Activated naive CD4-positive, alpha-beta T cell treated with anti-CD3 and anti-CD28 coated beads, Interleukin-2, amount 10 ng/mL, durations not matched to agents 7 days and 5 days (primary cell): Measurements from ENCODE around the gene PRKAR1B.

Experiments
- CTCF ChIA-PET: fragments of 350-600 bp; sonication (Branson Sonifier 250); formaldehyde crosslinking; loops from one replicate; lab custom pipeline; 2021; ENCODE audit warnings: antibody characterized with exemption; lab: Charles Lee
- DNase-seq: peaks from one replicate; pipeline ENCODE4 v3.0.0-alpha.2; 2020
- H3K27ac Mint-ChIP-seq: one replicate; pipeline ENCODE4 v1.8.0; 2021; ENCODE audit warnings: mild to moderate bottlenecking, moderate library complexity, mixed read lengths
- H3K27me3 Mint-ChIP-seq: one replicate; pipeline ENCODE4 v1.8.0; 2021; ENCODE audit warnings: mild to moderate bottlenecking, mixed read lengths
- H3K36me3 Mint-ChIP-seq: one replicate; pipeline ENCODE4 v1.8.0; 2021; ENCODE audit warnings: mixed read lengths
- H3K4me1 Mint-ChIP-seq: one replicate; pipeline ENCODE4 v1.8.0; 2021; ENCODE audit warnings: mixed read lengths
- H3K4me3 Mint-ChIP-seq: one replicate; pipeline ENCODE4 v1.8.0; 2021; ENCODE audit warnings: mild to moderate bottlenecking, moderate library complexity, mixed read lengths
- H3K9me3 Mint-ChIP-seq: one replicate; pipeline ENCODE4 v1.8.0; 2021; ENCODE audit warnings: mixed read lengths

PRKAR1B gene

GRCh38 chr7:582081-582835 lies 144.8 kb downstream of the PRKAR1B start:
- Mint-ChIP-seq H3K36me3 (peaks cover 29% of the 10 kb centered on the region), H3K9me3 (peaks cover 7% of the 10 kb centered on the region), H3K4me1 (peaks cover 41% of the 10 kb centered on the region), H3K4me3 (peak overlapping the region; percentile 48), H3K27ac (no peak overlapping the region), H3K27me3 (no peaks in the 10 kb centered on the region)
- CTCF ChIA-PET, result no interaction called here
- DNase-seq, result no peak

DNA sequence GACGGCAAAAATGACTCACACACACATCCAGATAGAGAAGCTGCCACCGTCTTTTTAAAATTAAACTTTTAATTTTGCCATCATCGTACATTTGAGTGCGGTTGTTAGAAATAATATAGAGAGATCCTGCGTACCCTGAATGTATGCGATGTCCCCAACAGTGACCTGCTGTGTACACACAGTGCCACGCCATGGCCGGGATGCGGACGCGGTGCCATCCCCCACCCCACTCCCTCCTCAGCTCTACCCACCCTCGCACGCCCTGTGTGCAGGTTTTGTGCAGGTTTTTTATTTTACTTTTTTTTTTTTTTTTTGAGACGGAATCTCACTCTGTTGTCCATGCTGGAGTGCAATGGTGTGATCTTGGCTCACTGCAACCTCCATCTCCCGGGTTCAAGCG lies 148.7 kb downstream of the PRKAR1B start:
- H3K4me1 Mint-ChIP-seq, result peaks cover 12% of the 10 kb centered on the region
- no peak overlapping the region for H3K27ac Mint-ChIP-seq
- DNase-seq, result no peak
- CTCF ChIA-PET, result no interaction called here
- no peaks in the 10 kb centered on the region for H3K27me3 Mint-ChIP-seq
- H3K9me3 Mint-ChIP-seq, result no peaks in the 10 kb centered on the region
- no peak overlapping the region for H3K4me3 Mint-ChIP-seq
- H3K36me3 Mint-ChIP-seq, result peaks cover 11% of the 10 kb centered on the region

- Mint-ChIP-seq H3K27me3 (no peaks in the 10 kb centered on the region), H3K9me3 (no peaks in the 10 kb centered on the region), H3K4me3 (no peak overlapping the region), H3K27ac (no peak overlapping the region), H3K4me1 (peaks cover 7% of the 10 kb centered on the region), H3K36me3 (peaks cover 11% of the 10 kb centered on the region)
- CTCF ChIA-PET, result no interaction called here
- no peak for DNase-seq
Observed at GRCh38 chr7:577741-578370, 149.2 kb downstream of the PRKAR1B start.

- H3K27ac Mint-ChIP-seq, result no peak overlapping the region
- H3K4me1 Mint-ChIP-seq, result peaks cover 4% of the 10 kb centered on the region
- no peaks in the 10 kb centered on the region for H3K9me3 Mint-ChIP-seq
- DNase-seq, result no peak
- CTCF ChIA-PET, result no interaction called here
- H3K4me3 Mint-ChIP-seq, result no peak overlapping the region
- H3K36me3 Mint-ChIP-seq, result peaks cover 11% of the 10 kb centered on the region
- no peaks in the 10 kb centered on the region for H3K27me3 Mint-ChIP-seq
Observed at GRCh38 chr7:577278-577665, 149.8 kb downstream of the PRKAR1B start.

DNA sequence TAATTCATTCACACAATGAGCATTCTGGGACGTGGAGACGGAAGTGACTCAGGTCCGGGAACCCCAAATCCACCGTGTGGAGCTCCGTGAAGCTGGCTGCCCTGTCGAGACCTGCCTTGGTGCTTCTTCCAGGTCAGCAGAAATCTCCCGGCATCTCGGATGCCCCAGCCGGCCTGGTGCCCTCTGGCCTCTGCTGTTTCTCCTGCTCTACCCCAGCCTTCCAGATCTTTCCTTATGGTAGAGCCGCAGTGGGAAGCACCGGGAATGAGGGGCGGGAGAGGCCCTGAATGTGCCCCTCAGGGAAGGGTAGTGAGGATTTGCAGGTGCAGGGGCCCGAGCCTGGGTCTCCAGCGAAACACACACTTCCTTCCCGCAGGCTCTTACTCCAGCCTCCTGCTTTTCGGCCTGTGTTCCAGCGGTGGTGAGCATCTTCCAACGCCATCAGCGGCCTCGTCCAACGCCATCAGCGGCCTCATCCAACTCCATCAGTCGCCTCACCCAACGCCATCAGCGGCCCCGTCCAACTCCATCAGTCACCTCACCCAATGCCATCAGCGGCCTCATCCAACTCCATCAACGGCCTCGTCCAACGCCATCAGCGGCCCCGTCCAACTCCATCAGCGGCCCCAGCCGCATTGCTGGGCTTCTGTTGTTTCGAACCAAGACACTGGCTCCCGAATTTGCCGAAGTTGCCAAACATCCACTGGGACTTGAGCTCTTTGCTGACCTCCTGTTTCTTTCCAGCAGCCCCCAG lies 150.4 kb downstream of the PRKAR1B start:
- H3K4me1 Mint-ChIP-seq, result peaks cover 4% of the 10 kb centered on the region
- no peak overlapping the region for H3K27ac Mint-ChIP-seq
- no peaks in the 10 kb centered on the region for H3K9me3 Mint-ChIP-seq
- H3K4me3 Mint-ChIP-seq, result no peak overlapping the region
- no peak for DNase-seq
- no peaks in the 10 kb centered on the region for H3K27me3 Mint-ChIP-seq
- CTCF ChIA-PET, result no interaction called here
- H3K36me3 Mint-ChIP-seq, result peaks cover 11% of the 10 kb centered on the region

GRCh38 chr7:575425-576366 lies 151.4 kb downstream of the PRKAR1B start:
- Mint-ChIP-seq H3K27ac (no peak overlapping the region), H3K27me3 (no peaks in the 10 kb centered on the region), H3K4me3 (no peak overlapping the region), H3K36me3 (peaks cover 10% of the 10 kb centered on the region), H3K9me3 (no peaks in the 10 kb centered on the region), H3K4me1 (no peaks in the 10 kb centered on the region)
- CTCF ChIA-PET, result no interaction called here
- DNase-seq, result no peak

- H3K4me1 Mint-ChIP-seq, result no peaks in the 10 kb centered on the region
- H3K36me3 Mint-ChIP-seq, result peaks cover 10% of the 10 kb centered on the region
- H3K27ac Mint-ChIP-seq, result no peak overlapping the region
- CTCF ChIA-PET, result no interaction called here
- no peaks in the 10 kb centered on the region for H3K27me3 Mint-ChIP-seq
- DNase-seq, result no peak
- H3K4me3 Mint-ChIP-seq, result no peak overlapping the region
- no peaks in the 10 kb centered on the region for H3K9me3 Mint-ChIP-seq
Observed at GRCh38 chr7:574661-575395, 152.3 kb downstream of the PRKAR1B start.

DNA sequence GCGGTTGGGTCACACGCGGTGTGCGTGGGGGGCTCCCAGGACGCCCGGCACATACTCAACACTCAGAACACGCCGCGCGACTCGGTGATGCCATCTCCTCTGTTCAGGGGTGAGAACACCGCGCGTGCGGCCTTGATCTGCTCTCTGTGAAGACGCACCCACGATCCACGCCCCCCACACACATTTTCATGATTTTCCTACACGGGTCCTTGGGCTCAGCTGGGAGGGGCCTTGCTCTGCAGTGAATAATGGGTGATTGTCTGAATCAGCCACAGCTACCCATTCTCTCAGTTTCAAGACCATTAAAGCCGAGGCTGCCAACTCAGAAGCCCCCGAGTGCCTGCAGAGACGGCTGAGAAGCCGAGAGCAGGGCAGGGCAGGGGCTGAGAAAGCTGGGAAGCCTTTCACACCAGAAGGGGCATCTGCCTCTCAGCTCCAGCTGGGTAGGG lies 153.1 kb downstream of the PRKAR1B start:
- no peaks in the 10 kb centered on the region for H3K9me3 Mint-ChIP-seq
- DNase-seq, result no peak
- H3K36me3 Mint-ChIP-seq, result peaks cover 10% of the 10 kb centered on the region
- H3K4me1 Mint-ChIP-seq, result no peaks in the 10 kb centered on the region
- H3K4me3 Mint-ChIP-seq, result no peak overlapping the region
- no peak overlapping the region for H3K27ac Mint-ChIP-seq
- CTCF ChIA-PET, result no interaction called here
- H3K27me3 Mint-ChIP-seq, result no peaks in the 10 kb centered on the region

DNA sequence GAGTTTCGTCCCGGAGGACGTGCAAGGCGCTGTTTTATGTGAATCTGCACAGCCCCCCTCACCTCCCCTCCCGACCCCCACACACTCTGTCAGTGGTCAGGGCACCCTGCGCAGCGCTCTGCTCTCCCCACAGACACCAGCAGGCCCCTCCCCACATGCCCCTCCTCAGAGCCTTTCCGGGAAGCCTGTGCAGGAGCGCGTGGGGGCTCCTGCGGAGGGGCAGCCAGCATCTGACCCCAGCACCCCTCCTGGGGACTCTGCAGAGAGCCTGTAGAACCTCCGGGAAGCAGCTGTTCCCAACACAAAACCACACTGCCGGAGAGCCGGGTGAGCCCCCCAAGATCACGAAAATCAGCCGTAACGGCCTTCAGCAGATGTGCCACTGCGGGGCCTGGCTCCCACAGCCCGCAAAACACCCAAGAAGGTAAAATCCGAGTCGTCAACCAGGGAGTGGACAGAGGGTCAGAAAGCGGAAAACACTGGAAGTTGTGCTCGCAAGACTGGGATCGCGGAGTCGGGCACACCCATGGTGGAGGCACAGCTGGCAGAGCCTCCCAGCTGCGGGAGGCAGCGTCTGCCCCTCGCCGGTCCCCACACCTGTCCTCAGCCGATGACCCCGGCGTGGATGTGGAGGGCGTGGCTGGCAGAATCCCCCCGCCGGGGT lies 153.7 kb downstream of the PRKAR1B start:
- H3K9me3 Mint-ChIP-seq, result no peaks in the 10 kb centered on the region
- no peak for DNase-seq
- H3K27me3 Mint-ChIP-seq, result no peaks in the 10 kb centered on the region
- H3K4me1 Mint-ChIP-seq, result no peaks in the 10 kb centered on the region
- CTCF ChIA-PET, result no interaction called here
- no peak overlapping the region for H3K4me3 Mint-ChIP-seq
- no peak overlapping the region for H3K27ac Mint-ChIP-seq
- H3K36me3 Mint-ChIP-seq, result peaks cover 10% of the 10 kb centered on the region

DNA sequence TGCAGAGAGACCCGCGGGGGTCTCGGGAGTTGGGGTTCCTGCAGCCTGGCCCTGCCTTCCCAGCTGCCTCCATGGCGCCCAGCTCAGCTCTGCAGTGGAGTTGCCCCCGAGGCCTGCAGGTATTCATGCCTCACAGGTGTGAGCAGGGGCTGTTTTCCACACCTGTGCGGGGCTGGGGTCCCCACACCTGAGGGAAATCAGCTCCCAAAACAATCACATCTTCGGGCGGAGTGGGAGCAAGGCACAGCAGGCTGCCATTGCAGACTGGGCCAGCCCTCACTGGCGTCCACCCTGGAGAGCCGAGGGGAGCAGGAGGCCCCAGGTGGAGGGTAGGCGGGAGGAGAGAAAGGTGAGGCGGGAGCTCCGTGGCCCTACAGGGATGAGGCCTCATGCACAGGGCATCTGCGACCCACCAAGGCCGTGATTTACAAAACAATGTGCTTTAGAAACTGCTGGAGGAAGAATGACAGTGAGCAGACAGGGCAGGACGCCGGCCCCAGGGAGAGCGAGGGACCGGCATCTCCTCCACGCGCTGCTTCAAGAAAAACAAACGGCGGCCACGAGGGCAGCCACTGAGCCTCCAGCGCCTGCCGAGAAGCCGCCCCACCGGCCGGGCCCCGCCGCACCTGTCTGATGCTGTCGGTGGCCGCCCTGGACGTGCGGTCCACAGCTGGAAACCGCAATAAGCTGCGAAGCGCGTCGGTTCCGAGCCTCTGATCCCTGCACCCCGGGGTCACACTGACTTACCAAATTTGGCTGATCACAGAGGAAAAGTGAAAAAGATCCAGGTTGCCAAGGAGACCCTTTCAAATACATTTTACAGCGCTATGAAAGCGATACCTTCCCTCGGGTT lies 154.4 kb downstream of the PRKAR1B start:
- no peaks in the 10 kb centered on the region for H3K27me3 Mint-ChIP-seq
- CTCF ChIA-PET, result no interaction called here
- H3K27ac Mint-ChIP-seq, result no peak overlapping the region
- no peak for DNase-seq
- H3K9me3 Mint-ChIP-seq, result no peaks in the 10 kb centered on the region
- H3K4me3 Mint-ChIP-seq, result no peak overlapping the region
- H3K4me1 Mint-ChIP-seq, result no peaks in the 10 kb centered on the region
- peaks cover 9% of the 10 kb centered on the region for H3K36me3 Mint-ChIP-seq

DNA sequence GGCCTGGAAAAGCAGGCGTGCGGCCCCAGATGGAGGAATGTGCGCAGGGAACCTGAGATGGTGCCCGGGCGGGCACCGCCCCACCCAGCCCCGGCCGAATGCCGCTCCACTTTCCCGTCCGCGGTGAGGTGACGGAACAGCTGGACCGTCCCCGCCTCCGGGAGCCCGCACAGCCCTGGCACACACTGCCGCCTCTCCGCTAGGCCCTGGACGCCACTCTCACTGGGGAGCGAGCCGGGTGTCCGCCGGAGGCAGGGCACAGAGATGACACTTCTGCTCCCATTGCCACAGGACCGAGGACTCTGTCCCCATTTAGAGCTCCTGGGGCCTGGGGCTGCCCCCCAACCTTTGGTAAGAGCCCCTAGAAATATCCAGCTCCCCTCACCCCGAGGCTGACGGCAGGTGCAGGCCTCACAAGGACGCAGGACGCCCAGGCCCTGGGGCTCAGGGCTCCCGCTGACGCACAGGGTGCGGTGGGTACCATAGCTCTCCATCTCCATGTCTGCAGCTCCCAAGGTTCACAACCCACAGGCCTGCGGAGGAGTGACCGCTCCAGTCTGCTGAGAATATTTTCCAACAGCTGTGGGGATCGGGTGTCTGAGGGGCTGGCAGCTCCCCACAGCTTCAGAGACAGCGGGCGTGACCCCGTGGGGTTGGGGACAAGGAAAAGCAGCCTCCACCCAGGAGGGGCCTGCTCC lies 155.2 kb downstream of the PRKAR1B start:
- H3K27me3 Mint-ChIP-seq, result no peaks in the 10 kb centered on the region
- DNase-seq, result no peak
- no peak overlapping the region for H3K27ac Mint-ChIP-seq
- H3K36me3 Mint-ChIP-seq, result peaks cover 6% of the 10 kb centered on the region
- CTCF ChIA-PET, result no interaction called here
- H3K9me3 Mint-ChIP-seq, result no peaks in the 10 kb centered on the region
- no peak overlapping the region for H3K4me3 Mint-ChIP-seq
- H3K4me1 Mint-ChIP-seq, result no peaks in the 10 kb centered on the region

GRCh38 chr7:571096-571717 lies 155.9 kb downstream of the PRKAR1B start:
- peaks cover 5% of the 10 kb centered on the region for H3K36me3 Mint-ChIP-seq
- no peak overlapping the region for H3K27ac Mint-ChIP-seq
- H3K4me3 Mint-ChIP-seq, result no peak overlapping the region
- H3K4me1 Mint-ChIP-seq, result no peaks in the 10 kb centered on the region
- DNase-seq, result no peak
- H3K9me3 Mint-ChIP-seq, result no peaks in the 10 kb centered on the region
- no peaks in the 10 kb centered on the region for H3K27me3 Mint-ChIP-seq
- CTCF ChIA-PET, result no interaction called here
